ENCODE results near the gene HYPK.
"Not testable (repeated sequence)": the region's sequence is repeated elsewhere in the genome, so short reads cannot be mapped to it uniquely, and the experiment has no call there.

HYPK gene

GRCh38 chr15:43799945-43800285, 484 bp upstream of the HYPK start, which contains the start of gene SERINC4:
Gene SERINC4 (minus strand): TSS chr15:43800220. CDS start chr15:43799986, 234 bp downstream.
- H3K4me1 ChIP-seq (ENCODE audit: control insufficient read depth, insufficient read depth, low read length), result peaks cover 48% of the 10 kb centered on the region
- H3K4me3 ChIP-seq (ENCODE audit: low read length), result peak within 1 kb of the TSS; percentile 95
- no peaks in the 10 kb centered on the region for H3K9me3 ChIP-seq (ENCODE audit: control insufficient read depth, low read length)
- H3K36me3 ChIP-seq (ENCODE audit: control insufficient read depth, insufficient read depth, low read length), result peaks cover 10% of the 10 kb centered on the region
- no peaks in the 10 kb centered on the region for H3K27me3 ChIP-seq (ENCODE audit: control insufficient read depth, insufficient read depth, low read length)
- H3K9ac ChIP-seq (ENCODE audit: low read length), result peak within 1 kb of the TSS; percentile 91

DNA sequence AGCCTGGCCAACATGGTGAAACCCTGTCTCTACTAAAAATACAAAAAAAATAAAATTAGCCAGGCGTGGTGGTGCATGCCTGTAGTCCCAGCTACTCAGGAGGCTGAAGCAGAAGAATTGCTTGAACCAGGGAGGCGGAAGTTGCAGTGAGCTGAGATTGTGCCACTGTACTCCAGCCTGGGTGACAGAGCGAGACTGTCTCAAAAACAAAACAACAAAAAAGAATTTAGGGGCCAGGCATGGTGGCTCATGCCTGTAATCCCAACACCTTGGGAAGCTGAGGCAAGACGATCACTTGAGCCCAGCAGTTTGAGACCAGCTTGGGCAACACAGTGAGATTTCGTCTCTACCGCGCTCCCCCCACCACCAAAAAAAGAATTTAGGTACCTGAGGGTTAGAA, 2.3 kb downstream of the HYPK start:
- not testable (repeated sequence) for H3K9ac ChIP-seq (ENCODE audit: low read length); H3K36me3 ChIP-seq (ENCODE audit: control insufficient read depth, insufficient read depth, low read length); H3K4me3 ChIP-seq (ENCODE audit: low read length); H3K27me3 ChIP-seq (ENCODE audit: control insufficient read depth, insufficient read depth, low read length); H3K9me3 ChIP-seq (ENCODE audit: control insufficient read depth, low read length)
- H3K4me1 ChIP-seq (ENCODE audit: control insufficient read depth, insufficient read depth, low read length), result peaks cover 38% of the 10 kb centered on the region

DNA sequence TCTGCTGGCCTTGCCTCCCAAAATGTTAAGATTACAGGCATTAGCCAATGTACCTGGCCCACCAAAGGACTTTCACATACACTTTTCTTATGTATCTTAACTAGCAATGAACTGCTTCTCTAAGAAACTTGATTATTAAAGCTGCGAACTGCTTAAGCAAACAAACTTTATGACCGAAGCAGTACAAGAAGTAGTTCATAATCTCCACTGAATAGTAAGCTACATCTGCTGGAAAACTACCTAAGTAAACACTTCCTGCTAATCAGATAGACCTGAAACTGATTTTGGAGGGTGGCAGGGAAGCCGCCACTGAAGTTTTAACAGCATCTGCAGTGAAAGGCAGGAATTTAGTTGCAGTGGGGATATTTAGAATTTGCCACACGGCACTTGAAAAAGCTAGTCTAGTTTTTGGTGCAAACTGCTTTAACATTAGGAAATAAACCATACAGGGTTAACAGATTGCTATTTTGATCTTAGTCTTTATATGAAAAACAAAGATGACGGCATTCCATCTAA, 8.1 kb downstream of the HYPK start:
- Histone ChIP-seq H3K27me3 (ENCODE audit: control insufficient read depth, insufficient read depth, low read length) (no peaks in the 10 kb centered on the region), H3K36me3 (ENCODE audit: control insufficient read depth, insufficient read depth, low read length) (peaks cover 8% of the 10 kb centered on the region), H3K4me3 (ENCODE audit: low read length) (no peak overlapping the region), H3K4me1 (ENCODE audit: control insufficient read depth, insufficient read depth, low read length) (no peaks in the 10 kb centered on the region), H3K9me3 (ENCODE audit: control insufficient read depth, low read length) (no peaks in the 10 kb centered on the region), H3K9ac (ENCODE audit: low read length) (no peak overlapping the region)

- Histone ChIP-seq H3K4me1 (ENCODE audit: control insufficient read depth, insufficient read depth, low read length) (no peaks in the 10 kb centered on the region), H3K9me3 (ENCODE audit: control insufficient read depth, low read length) (no peaks in the 10 kb centered on the region), H3K27me3 (ENCODE audit: control insufficient read depth, insufficient read depth, low read length) (no peaks in the 10 kb centered on the region), H3K36me3 (ENCODE audit: control insufficient read depth, insufficient read depth, low read length) (peaks cover 8% of the 10 kb centered on the region), H3K4me3 (ENCODE audit: low read length) (no peak overlapping the region), H3K9ac (ENCODE audit: low read length) (no peak overlapping the region)
These were observed 8.7 kb downstream of the HYPK start for GRCh38 chr15:43808960-43809678.

DNA sequence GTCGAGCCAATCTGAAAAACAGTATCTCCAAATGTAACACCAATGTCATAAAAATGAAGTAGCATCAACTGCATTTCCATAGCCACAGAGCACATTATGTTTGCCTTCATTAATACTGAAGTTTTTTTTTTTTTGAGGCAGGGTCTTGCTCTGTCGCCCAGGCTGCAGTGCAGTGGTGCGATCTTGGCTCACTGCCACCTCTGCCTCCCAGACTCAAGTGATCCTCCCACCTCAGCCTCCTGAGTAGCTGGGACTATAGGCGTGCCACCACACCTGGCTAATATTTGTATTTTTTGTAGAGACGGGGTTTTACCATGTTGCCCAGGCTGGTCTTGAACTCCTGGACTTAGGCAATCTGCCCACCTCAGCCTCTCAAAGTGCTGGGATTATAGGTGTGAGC, 14.7 kb downstream of the HYPK start:
- not testable (repeated sequence) for H3K9me3 ChIP-seq (ENCODE audit: control insufficient read depth, low read length); H3K36me3 ChIP-seq (ENCODE audit: control insufficient read depth, insufficient read depth, low read length)

GRCh38 chr15:43821505-43821904, 21.1 kb downstream of the HYPK start:
- Histone ChIP-seq H3K4me3 (ENCODE audit: low read length) (no peak overlapping the region), H3K9me3 (ENCODE audit: control insufficient read depth, low read length) (no peaks in the 10 kb centered on the region), H3K9ac (ENCODE audit: low read length) (no peak overlapping the region)

More for the DNA sequence above, 14.7 kb downstream of the HYPK start:
- H3K4me1 ChIP-seq (ENCODE audit: control insufficient read depth, insufficient read depth, low read length); H3K4me3 ChIP-seq (ENCODE audit: low read length); H3K9ac ChIP-seq (ENCODE audit: low read length); H3K27me3 ChIP-seq (ENCODE audit: control insufficient read depth, insufficient read depth, low read length): not testable (repeated sequence)

GRCh38 chr15:43824302-43825246, 24.2 kb downstream of the HYPK start, which contains the start of gene MFAP1:
Gene MFAP1 (minus strand): TSS chr15:43824690. CDS start chr15:43824569, 121 bp downstream.
- Histone ChIP-seq H3K36me3 (ENCODE audit: control insufficient read depth, insufficient read depth, low read length) (no peaks in the 10 kb centered on the region), H3K9me3 (ENCODE audit: control insufficient read depth, low read length) (no peaks in the 10 kb centered on the region), H3K9ac (ENCODE audit: low read length) (peak within 1 kb of the TSS; percentile 99), H3K4me1 (ENCODE audit: control insufficient read depth, insufficient read depth, low read length) (peaks cover 15% of the 10 kb centered on the region), H3K27me3 (ENCODE audit: control insufficient read depth, insufficient read depth, low read length) (no peaks in the 10 kb centered on the region), H3K4me3 (ENCODE audit: low read length) (peak within 1 kb of the TSS; percentile 99)

More at GRCh38 chr15:43821505-43821904, 21.1 kb downstream of the HYPK start:
- Histone ChIP-seq H3K4me1 (ENCODE audit: control insufficient read depth, insufficient read depth, low read length) (peaks cover 13% of the 10 kb centered on the region), H3K36me3 (ENCODE audit: control insufficient read depth, insufficient read depth, low read length) (peaks cover 4% of the 10 kb centered on the region), H3K27me3 (ENCODE audit: control insufficient read depth, insufficient read depth, low read length) (no peaks in the 10 kb centered on the region)

DNA sequence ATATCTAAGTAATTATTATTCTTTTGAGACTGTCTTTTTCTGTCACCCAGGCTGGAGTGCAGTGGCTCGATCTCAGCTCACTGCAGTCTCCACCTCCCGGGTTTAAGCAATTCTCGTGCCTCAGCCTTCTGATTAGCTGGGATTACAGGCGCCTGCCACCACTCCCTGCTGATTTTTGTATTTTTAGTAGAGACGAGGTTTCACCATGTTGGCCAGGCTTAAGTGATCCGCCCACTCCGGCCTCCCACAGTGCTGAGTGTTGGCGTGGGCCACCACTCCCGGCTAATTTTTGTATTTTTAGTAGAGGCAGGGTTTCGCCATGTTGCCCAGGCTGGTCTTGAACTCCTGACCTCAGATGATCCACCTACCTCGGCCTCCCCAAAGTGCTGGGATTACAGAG, 24.9 kb downstream of the HYPK start:
- H3K36me3 ChIP-seq (ENCODE audit: control insufficient read depth, insufficient read depth, low read length); H3K27me3 ChIP-seq (ENCODE audit: control insufficient read depth, insufficient read depth, low read length); H3K9me3 ChIP-seq (ENCODE audit: control insufficient read depth, low read length); H3K9ac ChIP-seq (ENCODE audit: low read length); H3K4me3 ChIP-seq (ENCODE audit: low read length): not testable (repeated sequence)
- peaks cover 15% of the 10 kb centered on the region for H3K4me1 ChIP-seq (ENCODE audit: control insufficient read depth, insufficient read depth, low read length)

- Histone ChIP-seq H3K4me1 (ENCODE audit: control insufficient read depth, insufficient read depth, low read length) (peaks cover 15% of the 10 kb centered on the region), H3K9ac (ENCODE audit: low read length) (peak overlapping the region; percentile 63), H3K27me3 (ENCODE audit: control insufficient read depth, insufficient read depth, low read length) (no peaks in the 10 kb centered on the region), H3K36me3 (ENCODE audit: control insufficient read depth, insufficient read depth, low read length) (no peaks in the 10 kb centered on the region), H3K9me3 (ENCODE audit: control insufficient read depth, low read length) (no peaks in the 10 kb centered on the region), H3K4me3 (ENCODE audit: low read length) (no peak overlapping the region)
These were observed 25.7 kb downstream of the HYPK start for GRCh38 chr15:43826029-43826507.

- H3K9ac ChIP-seq (ENCODE audit: low read length), result peak within 1 kb of the TSS; percentile 63
- H3K36me3 ChIP-seq (ENCODE audit: control insufficient read depth, insufficient read depth, low read length), result no peaks in the 10 kb centered on the region
- H3K4me1 ChIP-seq (ENCODE audit: control insufficient read depth, insufficient read depth, low read length), result peaks cover 15% of the 10 kb centered on the region
- no peaks in the 10 kb centered on the region for H3K27me3 ChIP-seq (ENCODE audit: control insufficient read depth, insufficient read depth, low read length)
- H3K9me3 ChIP-seq (ENCODE audit: control insufficient read depth, low read length), result no peaks in the 10 kb centered on the region
- H3K4me3 ChIP-seq (ENCODE audit: low read length), result peak within 1 kb of the TSS; percentile 47
These were observed 26.3 kb downstream of the HYPK start, which contains the start of gene WDR76 for GRCh38 chr15:43826508-43827341. Gene WDR76 (plus strand): TSS chr15:43827002. CDS start chr15:43827033, 31 bp downstream.

DNA sequence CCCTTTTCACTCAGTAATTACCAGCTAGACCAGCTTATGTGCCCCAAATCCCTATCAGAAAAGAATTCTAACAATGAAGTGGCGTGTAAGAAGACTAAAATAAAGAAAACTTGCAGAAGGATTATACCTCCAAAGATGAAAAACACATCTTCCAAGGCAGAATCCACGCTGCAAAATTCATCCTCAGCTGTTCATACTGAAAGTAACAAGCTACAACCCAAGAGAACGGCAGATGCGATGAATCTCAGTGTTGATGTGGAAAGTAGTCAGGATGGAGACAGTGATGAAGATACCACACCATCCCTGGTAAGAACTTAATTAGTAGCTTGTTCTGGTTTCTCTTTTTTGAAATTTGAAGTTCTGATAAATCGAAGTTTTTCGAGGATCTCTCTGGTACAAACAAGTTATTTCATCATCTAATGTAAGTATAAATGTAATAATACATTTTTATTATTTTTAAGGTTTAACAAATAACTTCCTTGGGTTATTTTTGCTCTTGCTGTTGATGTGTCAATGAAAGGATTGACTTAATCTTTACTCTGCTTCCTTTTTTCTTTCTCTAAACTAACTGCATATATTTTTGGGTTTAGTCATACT, 27.8 kb downstream of the HYPK start:
- Histone ChIP-seq H3K4me3 (ENCODE audit: low read length) (no peak overlapping the region), H3K9ac (ENCODE audit: low read length) (no peak overlapping the region), H3K4me1 (ENCODE audit: control insufficient read depth, insufficient read depth, low read length) (peaks cover 6% of the 10 kb centered on the region)

More for the DNA sequence above, 27.8 kb downstream of the HYPK start:
- H3K27me3 ChIP-seq (ENCODE audit: control insufficient read depth, insufficient read depth, low read length), result no peaks in the 10 kb centered on the region
- no peaks in the 10 kb centered on the region for H3K36me3 ChIP-seq (ENCODE audit: control insufficient read depth, insufficient read depth, low read length)
- H3K9me3 ChIP-seq (ENCODE audit: control insufficient read depth, low read length), result no peaks in the 10 kb centered on the region

Measured in mucosa of stomach (tissue), 1 donor.